ENCODE data around the gene DAZAP1. TPM values are rescaled to one million over a fixed set of nuclear protein-coding genes. Genes with fewer than 3 reads are reported as not detected.

DAZAP1 gene
- total RNA-seq, 1 experiment from 2014 or later, result 177 TPM

DNA sequence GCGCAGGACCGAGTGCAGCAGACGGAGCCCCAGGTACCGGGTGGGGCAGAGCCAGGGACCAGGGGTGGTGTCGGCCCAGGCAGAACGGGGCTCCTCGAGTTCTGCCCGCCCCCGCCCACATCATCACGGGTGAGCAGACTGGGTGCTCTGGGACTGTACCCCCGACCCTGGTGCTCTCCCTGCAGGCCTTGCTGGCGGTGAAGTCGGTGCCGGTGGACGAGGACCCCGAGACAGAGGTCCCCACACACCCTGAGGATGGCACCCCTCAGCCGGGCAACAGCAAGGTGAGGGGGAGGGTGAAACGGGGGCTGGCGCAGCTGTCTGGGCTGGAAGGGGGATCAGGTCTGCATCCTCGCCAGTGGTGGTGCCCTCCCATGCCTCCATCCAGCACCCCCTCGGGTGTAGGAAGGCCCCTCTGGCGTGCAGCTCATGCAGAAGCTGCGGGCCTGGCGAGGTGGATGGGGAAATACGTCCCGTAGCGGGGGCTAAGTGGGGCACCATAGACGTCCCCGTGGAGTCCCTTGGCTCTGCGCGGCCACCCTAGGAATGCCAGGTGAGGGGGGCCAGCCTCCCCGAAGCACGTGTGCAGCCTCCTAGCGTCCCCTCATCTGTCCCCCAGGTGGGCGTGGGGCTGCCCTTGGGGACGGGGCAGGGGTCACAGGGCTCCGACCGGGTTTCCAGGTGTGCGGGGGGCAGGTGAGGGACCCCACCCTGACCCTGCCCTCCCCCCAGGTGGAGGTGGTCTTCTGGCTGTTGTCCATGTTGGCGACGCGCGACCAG, 48.9 kb downstream of the DAZAP1 start:
- ChIA-PET POLR2A (ENCODE audit: unreplicated experiment) (interaction anchor here (0.6 kb wide), 1 partner anchor 430 kb away, joined by 11 read pairs; the partner anchor contains the start of gene CNN2), CTCF (interaction anchor here (0.9 kb wide), 1 partner anchor 90 kb away, joined by 4 read pairs; no protein-coding TSS in a partner anchor)
- no TSS peak for BruUV-seq (replicated peaks)
- Histone ChIP-seq H4K20me1 (ENCODE audit: low read length) (no peaks in the 10 kb centered on the region), H3K4me2 (ENCODE audit: low read length) (no peak overlapping the region), H3K9me2 (replicated peaks; ENCODE audit: low read length) (no peaks in the 10 kb centered on the region), H3K4me1 (ENCODE audit: insufficient read depth, low read length) (peaks cover 10% of the 10 kb centered on the region; the same call in 1 of the 2 replicates), H2AFZ (ENCODE audit: low read length) (no peak overlapping the region), H3K27ac (ENCODE audit: low read length) (no peak overlapping the region), H3K9ac (ENCODE audit: low read length) (no peak overlapping the region), H3K4me3 (ENCODE audit: low read length) (no peak overlapping the region), H3K36me3 (ENCODE audit: low read depth, low read length) (no peaks in the 10 kb centered on the region), H3K79me2 (ENCODE audit: low read length) (no peaks in the 10 kb centered on the region), H3K27me3 (ENCODE audit: low read length) (peaks cover 7% of the 10 kb centered on the region), H3K9me3 (ENCODE audit: low read length) (no peaks in the 10 kb centered on the region), H3F3A (ENCODE audit: low read length, unreplicated experiment) (no peaks in the 10 kb centered on the region)
- intact Hi-C loops (cut with micrococcal nuclease), result no loop called here
- no peak for TF ChIP-seq EZH2phosphoT487 (IDR thresholded peaks at IDR 0.05; ENCODE audit: borderline replicate concordance, low read length)
- TF ChIP-seq EZH2 (IDR thresholded peaks at IDR 0.05; ENCODE audit: low read length, unreplicated experiment), result no peak
- TF ChIP-seq, protein P1, sequence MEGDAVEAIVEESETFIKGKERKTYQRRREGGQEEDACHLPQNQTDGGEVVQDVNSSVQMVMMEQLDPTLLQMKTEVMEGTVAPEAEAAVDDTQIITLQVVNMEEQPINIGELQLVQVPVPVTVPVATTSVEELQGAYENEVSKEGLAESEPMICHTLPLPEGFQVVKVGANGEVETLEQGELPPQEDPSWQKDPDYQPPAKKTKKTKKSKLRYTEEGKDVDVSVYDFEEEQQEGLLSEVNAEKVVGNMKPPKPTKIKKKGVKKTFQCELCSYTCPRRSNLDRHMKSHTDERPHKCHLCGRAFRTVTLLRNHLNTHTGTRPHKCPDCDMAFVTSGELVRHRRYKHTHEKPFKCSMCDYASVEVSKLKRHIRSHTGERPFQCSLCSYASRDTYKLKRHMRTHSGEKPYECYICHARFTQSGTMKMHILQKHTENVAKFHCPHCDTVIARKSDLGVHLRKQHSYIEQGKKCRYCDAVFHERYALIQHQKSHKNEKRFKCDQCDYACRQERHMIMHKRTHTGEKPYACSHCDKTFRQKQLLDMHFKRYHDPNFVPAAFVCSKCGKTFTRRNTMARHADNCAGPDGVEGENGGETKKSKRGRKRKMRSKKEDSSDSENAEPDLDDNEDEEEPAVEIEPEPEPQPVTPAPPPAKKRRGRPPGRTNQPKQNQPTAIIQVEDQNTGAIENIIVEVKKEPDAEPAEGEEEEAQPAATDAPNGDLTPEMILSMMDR (conservative IDR thresholded peaks at IDR 0.05; ENCODE audit: low read depth, low read length), result no peak
- ATAC-seq, result no peak
- DNase-seq, result no peak

DNA sequence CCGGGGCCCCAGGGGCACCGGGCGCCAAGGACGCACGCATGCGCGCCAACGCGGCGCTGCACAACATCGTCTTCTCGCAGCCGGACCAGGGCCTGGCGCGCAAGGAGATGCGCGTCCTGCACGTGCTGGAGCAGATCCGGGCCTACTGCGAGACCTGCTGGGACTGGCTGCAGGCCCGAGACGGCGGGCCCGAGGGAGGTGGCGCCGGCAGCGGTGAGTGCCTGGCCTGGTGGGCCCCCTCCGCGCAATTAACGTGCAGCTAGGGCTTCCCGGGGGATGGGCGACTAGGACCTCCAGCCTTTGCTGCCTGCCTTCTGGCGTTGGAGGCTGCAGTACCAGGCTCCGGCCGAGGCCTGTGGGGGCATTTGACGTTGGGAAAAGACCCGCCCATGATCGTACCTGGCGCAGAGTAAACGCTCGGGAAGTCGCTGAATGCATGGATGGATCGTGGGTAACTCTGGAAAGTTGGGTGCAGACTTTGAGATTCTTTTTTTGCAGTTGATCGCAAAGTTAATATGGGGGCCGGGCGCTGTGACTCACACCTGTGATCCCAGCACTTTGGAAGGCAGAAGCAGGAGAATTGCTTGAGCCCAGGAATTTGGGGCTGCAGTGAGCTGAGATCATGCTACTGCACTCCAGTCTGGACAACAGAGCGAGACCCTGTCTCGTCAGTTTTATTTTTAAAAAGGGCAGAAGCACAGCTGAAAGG, 49.8 kb downstream of the DAZAP1 start:
- Histone ChIP-seq H3K36me3 (ENCODE audit: low read depth, low read length) (no peaks in the 10 kb centered on the region), H3K9me3 (ENCODE audit: low read length) (no peaks in the 10 kb centered on the region), H3K9me2 (replicated peaks; ENCODE audit: low read length) (no peaks in the 10 kb centered on the region), H3K4me2 (ENCODE audit: low read length) (no peak overlapping the region), H2AFZ (ENCODE audit: low read length) (no peak overlapping the region), H3K4me1 (ENCODE audit: insufficient read depth, low read length) (peaks cover 10% of the 10 kb centered on the region; the same call in 1 of the 2 replicates), H3K79me2 (ENCODE audit: low read length) (no peaks in the 10 kb centered on the region), H3K9ac (ENCODE audit: low read length) (no peak overlapping the region), H4K20me1 (ENCODE audit: low read length) (no peaks in the 10 kb centered on the region), H3F3A (ENCODE audit: low read length, unreplicated experiment) (no peaks in the 10 kb centered on the region), H3K27ac (ENCODE audit: low read length) (no peak overlapping the region), H3K4me3 (ENCODE audit: low read length) (no peak overlapping the region), H3K27me3 (ENCODE audit: low read length) (peaks cover 5% of the 10 kb centered on the region)
- intact Hi-C loops (cut with micrococcal nuclease), result no loop called here
- BruUV-seq (replicated peaks), result no TSS peak
- DNase-seq (no peak), ATAC-seq (no peak)
- POLR2A ChIA-PET (ENCODE audit: unreplicated experiment), result no interaction called here
- TF ChIP-seq EZH2 (IDR thresholded peaks at IDR 0.05; ENCODE audit: low read length, unreplicated experiment), result no peak
- TF ChIP-seq, protein P1 (conservative IDR thresholded peaks at IDR 0.05; ENCODE audit: low read depth, low read length), result no peak
- TF ChIP-seq EZH2phosphoT487 (IDR thresholded peaks at IDR 0.05; ENCODE audit: borderline replicate concordance, low read length), result no peak
- CTCF ChIA-PET, result interaction anchor here (0.9 kb wide), 1 partner anchor 89 kb away, joined by 4 read pairs; no protein-coding TSS in a partner anchor
